GM18907 (cell line): ENCODE results near the gene AMPD2.

ENCODE experiments used
- ATAC-seq: cut with Tn5 transposase; IDR thresholded peaks from one replicate; pipeline ENCODE4 v1.9.1; 2021; ENCODE audit warnings: mild to moderate bottlenecking, moderate library complexity; ENCODE audit not compliant: unreplicated experiment

AMPD2 gene

GRCh38 chr1:109616391-109616790 lies 3.2 kb upstream of the AMPD2 start:
- no peak for ATAC-seq

GRCh38 chr1:109617291-109617801 lies 2.3 kb upstream of the AMPD2 start:
- no peak for ATAC-seq

GRCh38 chr1:109618661-109619575 lies 719 bp upstream of the AMPD2 start:
- no peak for ATAC-seq

- ATAC-seq = no peak
Measured at GRCh38 chr1:109620401-109620791, 759 bp downstream of the AMPD2 start.

GRCh38 chr1:109620841-109621286 lies 1.2 kb downstream of the AMPD2 start:
- ATAC-seq = peak; percentile 73

- no peak for ATAC-seq
Measured at GRCh38 chr1:109621379-109622136, 1.9 kb downstream of the AMPD2 start.

GRCh38 chr1:109622137-109622892 lies 2.7 kb downstream of the AMPD2 start:
- no peak for ATAC-seq

GRCh38 chr1:109622895-109623294 lies 3.3 kb downstream of the AMPD2 start:
- ATAC-seq = no peak

- no peak for ATAC-seq
Measured at GRCh38 chr1:109623601-109624161, 4.0 kb downstream of the AMPD2 start.

- peak; percentile 34 for ATAC-seq
Measured at GRCh38 chr1:109624201-109625010, 4.8 kb downstream of the AMPD2 start.

- ATAC-seq = no peak
Measured at GRCh38 chr1:109625176-109625575, 5.5 kb downstream of the AMPD2 start.

- ATAC-seq = no peak
Measured at GRCh38 chr1:109625601-109626560, 6.2 kb downstream of the AMPD2 start.

- ATAC-seq = no peak
Measured at GRCh38 chr1:109626682-109627408, 7.2 kb downstream of the AMPD2 start.

GRCh38 chr1:109627692-109628399 lies 8.2 kb downstream of the AMPD2 start:
- no peak for ATAC-seq

- no peak for ATAC-seq
Measured at GRCh38 chr1:109628540-109629321, 9.1 kb downstream of the AMPD2 start.

GRCh38 chr1:109629372-109630030 lies 9.9 kb downstream of the AMPD2 start:
- no peak for ATAC-seq
